Uterus (tissue), 4 donors: ENCODE measurements around the gene NKAIN2. TPM values are rescaled to one million over a fixed set of nuclear protein-coding genes. Genes with fewer than 3 reads are reported as not detected.

Experiments used
- DNase-seq, 2 donors: peaks; one replicate each; pipeline ENCODE4 v3.0.0-alpha.2; 2019 to 2020
- H3K27ac ChIP-seq, 2 donors: fragments of 200-600 bp; sonication (generic); 1 replicate in 1 of 2; 2 replicates in 1 of 2; pipeline ENCODE4 v1.5.1; 2016 to 2018
- H3K27me3 ChIP-seq, 2 donors: fragments of 200-600 bp; sonication (generic); one replicate each; pipeline ENCODE4 v1.5.1; 2018 to 2019; ENCODE audit warnings: control low read depth in 1 of 2
- H3K36me3 ChIP-seq, 2 donors: fragments of 200-600 bp; sonication (generic); one replicate each; pipeline ENCODE4 v1.5.1; 2019; ENCODE audit warnings: control low read depth in 1 of 2
- H3K4me1 ChIP-seq, 2 donors: fragments of 200-600 bp; sonication (generic); one replicate each; pipeline ENCODE4 v1.5.1; 2018 to 2019; ENCODE audit warnings: control low read depth in 1 of 2
- H3K4me3 ChIP-seq, 2 donors: fragments of 200-600 bp; sonication (generic); 1 replicate in 1 of 2; 2 replicates in 1 of 2; pipeline ENCODE4 v1.5.1; 2018 to 2019; ENCODE audit warnings: mild to moderate bottlenecking in 1 of 2
- H3K9me3 ChIP-seq, 2 donors: fragments of 200-600 bp; sonication (generic); one replicate each; pipeline ENCODE4 v1.5.1; 2019; ENCODE audit warnings: control low read depth in 1 of 2
- POLR2A ChIP-seq, 2 donors: fragments of 450-650 bp; IDR thresholded peaks; one replicate each; pipeline ENCODE4 v1.6.1; 2016; ENCODE audit warnings: antibody characterized with exemption in 2 of 2, mild to moderate bottlenecking in 1 of 2, moderate library complexity in 1 of 2
- intact Hi-C: fragments of 100-400 bp; cut with DNase I; formaldehyde crosslinking; loops from one replicate; pipeline ENCODE4 v1.15.1; 2023; ENCODE audit warnings: low total_unique reads
- total RNA-seq, 4 donors: library from RNA; depleted of rRNA in 3 of 4; stranded (reverse); fragments of >200 nt in 3 of 4; gene quantifications; one replicate each; pipeline versions ENCODE4 v1.1.0 to v1.2.4, GENCODE V29; 2014 to 2023
- TF ChIP-seq, protein P1 (sequence below), 4 experiments: fragments of 200-600 bp in 2 of 4; fragments of 450-650 bp in 2 of 4; sonication (generic) in 2 of 4; IDR thresholded peaks; one replicate each; pipeline ENCODE4 v1.5.1; 2016 to 2019; ENCODE audit warnings: antibody characterized with exemption in 4 of 4, mild to moderate bottlenecking in 2 of 4, moderate library complexity in 1 of 4
- donor health status: DM: yes; HTN: yes; CAD: no.

The NKAIN2 gene
- total RNA-seq, 4 donors from 2014 or later, result 0.59 to 1.1 (median 1.0) TPM; not detected in 1

DNA sequence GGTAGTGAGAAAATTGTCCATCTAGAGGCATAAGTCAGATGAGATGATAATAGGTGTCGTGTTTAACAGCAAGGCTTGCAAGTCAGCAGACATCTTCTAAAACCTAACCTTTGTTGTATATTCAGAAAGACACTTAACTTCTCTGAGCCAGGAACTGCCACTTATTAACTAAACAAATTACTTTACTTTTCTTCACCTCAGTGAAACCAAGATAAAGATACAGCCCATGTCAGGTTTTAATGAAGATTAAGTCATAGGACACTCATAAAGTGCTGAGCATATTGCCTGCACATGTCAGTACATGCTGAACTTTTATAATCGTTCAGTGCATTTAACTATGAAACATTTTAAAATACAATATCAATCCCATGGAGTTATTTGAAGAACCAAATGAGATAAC, 286.8 kb downstream of the NKAIN2 start:
- Histone ChIP-seq H3K4me3 (no peak overlapping the region), H3K36me3 (no peaks in the 10 kb centered on the region), H3K9me3 (no peaks in the 10 kb centered on the region), H3K4me1 (no peaks in the 10 kb centered on the region), H3K27ac (no peak overlapping the region), H3K27me3 (no peaks in the 10 kb centered on the region)
- intact Hi-C loops, result no loop called here
- DNase-seq, result no peak
- no peak for TF ChIP-seq POLR2A (IDR thresholded peaks at IDR 0.05)
- TF ChIP-seq, protein P1, sequence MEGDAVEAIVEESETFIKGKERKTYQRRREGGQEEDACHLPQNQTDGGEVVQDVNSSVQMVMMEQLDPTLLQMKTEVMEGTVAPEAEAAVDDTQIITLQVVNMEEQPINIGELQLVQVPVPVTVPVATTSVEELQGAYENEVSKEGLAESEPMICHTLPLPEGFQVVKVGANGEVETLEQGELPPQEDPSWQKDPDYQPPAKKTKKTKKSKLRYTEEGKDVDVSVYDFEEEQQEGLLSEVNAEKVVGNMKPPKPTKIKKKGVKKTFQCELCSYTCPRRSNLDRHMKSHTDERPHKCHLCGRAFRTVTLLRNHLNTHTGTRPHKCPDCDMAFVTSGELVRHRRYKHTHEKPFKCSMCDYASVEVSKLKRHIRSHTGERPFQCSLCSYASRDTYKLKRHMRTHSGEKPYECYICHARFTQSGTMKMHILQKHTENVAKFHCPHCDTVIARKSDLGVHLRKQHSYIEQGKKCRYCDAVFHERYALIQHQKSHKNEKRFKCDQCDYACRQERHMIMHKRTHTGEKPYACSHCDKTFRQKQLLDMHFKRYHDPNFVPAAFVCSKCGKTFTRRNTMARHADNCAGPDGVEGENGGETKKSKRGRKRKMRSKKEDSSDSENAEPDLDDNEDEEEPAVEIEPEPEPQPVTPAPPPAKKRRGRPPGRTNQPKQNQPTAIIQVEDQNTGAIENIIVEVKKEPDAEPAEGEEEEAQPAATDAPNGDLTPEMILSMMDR (IDR thresholded peaks at IDR 0.05), result no peak

DNA sequence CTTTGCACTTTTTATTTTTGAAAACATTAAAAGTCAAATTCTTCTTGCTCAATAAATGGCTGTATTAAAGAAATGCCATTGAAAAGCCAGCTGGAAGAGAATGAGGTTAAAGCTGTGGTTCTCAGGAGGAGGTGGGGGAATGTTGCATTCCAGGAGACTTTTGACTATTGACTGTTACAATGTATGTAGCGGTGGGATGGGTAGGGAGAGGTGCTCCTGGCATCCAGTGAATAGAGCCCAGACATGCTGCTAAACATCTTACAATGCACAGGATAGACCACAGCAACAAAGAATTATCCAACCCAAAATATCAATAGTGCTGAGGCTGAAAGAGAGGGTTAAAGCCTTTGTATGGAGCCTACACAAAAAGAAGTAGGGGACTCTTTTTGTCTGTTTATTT, 295.9 kb downstream of the NKAIN2 start:
- DNase-seq, result no peak
- Histone ChIP-seq H3K4me3 (no peak overlapping the region), H3K36me3 (no peaks in the 10 kb centered on the region), H3K27ac (no peak overlapping the region), H3K9me3 (no peaks in the 10 kb centered on the region), H3K4me1 (no peaks in the 10 kb centered on the region), H3K27me3 (no peaks in the 10 kb centered on the region)
- intact Hi-C loops, result no loop called here
- TF ChIP-seq POLR2A (IDR thresholded peaks at IDR 0.05), result no peak
- TF ChIP-seq, protein P1 (IDR thresholded peaks at IDR 0.05), result no peak

DNA sequence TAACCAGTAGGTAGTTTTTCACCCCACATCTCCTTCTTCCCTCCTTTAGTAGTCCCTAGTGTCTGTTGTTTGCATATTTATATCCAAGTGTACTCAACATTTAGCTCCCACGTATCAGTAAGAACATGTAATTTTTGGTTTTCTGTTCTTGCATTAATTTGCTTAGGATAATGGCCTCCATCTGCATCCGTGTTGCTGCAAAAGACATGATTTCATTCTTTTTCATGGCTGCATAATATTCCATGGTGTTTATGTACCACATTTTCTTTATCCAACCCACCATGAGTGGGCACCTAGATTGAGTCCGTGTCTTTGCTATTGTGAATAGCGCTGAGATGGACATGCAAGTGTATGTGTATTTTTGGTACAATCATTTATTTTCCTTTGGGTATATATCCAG, 306.8 kb downstream of the NKAIN2 start:
- no peak overlapping the region for H3K4me3 ChIP-seq
- H3K36me3 ChIP-seq, result no peaks in the 10 kb centered on the region
- no peaks in the 10 kb centered on the region for H3K27me3 ChIP-seq
- H3K9me3 ChIP-seq, result no peaks in the 10 kb centered on the region
- H3K4me1 ChIP-seq, result no peaks in the 10 kb centered on the region
- DNase-seq, result no peak
- H3K27ac ChIP-seq, result no peak overlapping the region
- TF ChIP-seq, protein P1 (IDR thresholded peaks at IDR 0.05), result no peak
- TF ChIP-seq POLR2A (IDR thresholded peaks at IDR 0.05), result no peak
- intact Hi-C loops, result no loop called here

DNA sequence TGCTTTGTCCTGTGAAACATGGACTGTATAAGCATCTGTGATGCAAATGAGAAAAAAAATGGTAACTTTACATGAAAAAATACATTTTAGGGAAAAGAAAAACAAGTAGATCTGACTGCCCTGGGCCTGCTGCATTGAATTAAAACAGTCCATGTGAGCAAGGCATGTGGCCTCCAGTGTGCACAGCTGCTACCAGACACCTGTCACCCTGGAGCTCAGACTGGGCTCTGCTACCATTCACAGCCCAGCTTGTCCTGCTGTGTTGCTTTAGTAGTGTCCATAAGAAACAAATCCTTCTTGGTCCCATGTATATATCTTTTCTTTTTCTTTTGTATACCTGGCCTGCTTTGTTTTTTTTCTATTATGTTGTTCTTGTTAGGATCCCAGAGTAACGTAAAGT, 315.9 kb downstream of the NKAIN2 start:
- TF ChIP-seq POLR2A (IDR thresholded peaks at IDR 0.05), result no peak

DNA sequence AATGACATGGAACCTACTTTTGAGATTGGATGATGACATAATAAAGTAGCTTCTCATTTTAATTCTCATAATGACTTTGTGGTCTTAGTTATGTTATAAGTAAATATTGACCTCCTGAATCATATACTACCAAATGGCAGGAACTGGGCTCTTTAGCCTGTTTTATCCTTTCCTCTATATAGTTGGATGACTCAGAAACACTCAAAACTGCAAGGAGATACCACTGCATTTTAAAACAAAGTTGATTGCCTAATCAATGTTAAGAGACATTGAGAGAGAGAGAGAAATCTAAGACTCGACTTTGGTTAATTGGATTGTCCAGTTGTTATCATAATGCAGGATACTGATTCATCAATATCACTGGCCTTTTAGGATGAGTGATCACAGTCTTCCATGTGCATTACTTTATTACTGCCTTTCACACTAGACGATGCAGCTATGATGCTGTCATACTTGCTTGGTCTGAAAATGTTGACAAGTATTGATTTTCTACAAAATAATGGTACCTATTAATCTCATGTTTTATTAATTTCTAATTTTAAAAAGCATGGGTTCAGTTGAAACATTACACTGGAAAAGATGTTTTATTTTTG, 320.0 kb downstream of the NKAIN2 start:
- TF ChIP-seq, protein P1 (IDR thresholded peaks at IDR 0.05), result no peak
- TF ChIP-seq POLR2A (IDR thresholded peaks at IDR 0.05), result no peak
- no peaks in the 10 kb centered on the region for H3K36me3 ChIP-seq
- no peak for DNase-seq
- no peak overlapping the region for H3K27ac ChIP-seq
- peaks cover 0 to 3% of the 10 kb centered on the region in 2 donors for H3K9me3 ChIP-seq
- no peaks in the 10 kb centered on the region for H3K27me3 ChIP-seq
- H3K4me3 ChIP-seq, result no peak overlapping the region
- intact Hi-C loops, result no loop called here
- no peaks in the 10 kb centered on the region for H3K4me1 ChIP-seq

More for the DNA sequence above, 315.9 kb downstream of the NKAIN2 start:
- no peak for DNase-seq
- Histone ChIP-seq H3K27ac (no peak overlapping the region), H3K4me3 (no peak overlapping the region), H3K27me3 (no peaks in the 10 kb centered on the region), H3K9me3 (peaks cover 0 to 3% of the 10 kb centered on the region in 2 donors), H3K36me3 (no peaks in the 10 kb centered on the region), H3K4me1 (no peaks in the 10 kb centered on the region)
- intact Hi-C loops, result no loop called here

DNA sequence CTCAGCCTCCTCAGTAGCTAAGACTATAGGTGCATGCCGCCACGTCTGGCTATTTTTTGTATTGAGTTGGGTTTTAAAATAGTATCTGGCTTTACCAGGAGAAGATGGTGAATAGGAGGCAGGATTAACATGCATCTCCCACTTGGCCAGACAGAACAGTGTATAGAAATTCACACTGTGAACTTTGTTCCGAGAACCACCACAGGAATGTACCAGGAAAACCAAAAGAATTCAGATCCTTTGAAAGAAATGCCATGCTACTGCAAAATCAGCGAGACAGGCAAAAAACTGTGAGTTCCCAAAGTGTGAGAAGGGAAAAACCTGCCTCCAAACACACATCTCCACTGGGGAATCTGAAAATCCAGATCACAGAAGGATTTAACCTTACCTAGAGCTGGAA, 327.6 kb downstream of the NKAIN2 start:
- DNase-seq, result no peak
- Histone ChIP-seq H3K36me3 (no peaks in the 10 kb centered on the region), H3K4me1 (no peaks in the 10 kb centered on the region), H3K27ac (no peak overlapping the region), H3K4me3 (no peak overlapping the region), H3K9me3 (no peaks in the 10 kb centered on the region), H3K27me3 (no peaks in the 10 kb centered on the region)
- no peak for TF ChIP-seq POLR2A (IDR thresholded peaks at IDR 0.05)
- TF ChIP-seq, protein P1 (IDR thresholded peaks at IDR 0.05), result no peak
- intact Hi-C loops, result no loop called here
